ENCODE results near the gene TOMM22. TPM values are rescaled to one million over a fixed set of nuclear protein-coding genes. Genes with fewer than 3 reads are reported as not detected.

TOMM22 gene
- total RNA-seq, 1 donor from 2014 or later, result 91.6 TPM

- peaks cover 53% of the 10 kb centered on the region for H3K4me1 Mint-ChIP-seq (ENCODE audit: unreplicated experiment)
- no peak overlapping the region for H3K4me3 Mint-ChIP-seq
- H3K36me3 Mint-ChIP-seq, result peaks cover 16% of the 10 kb centered on the region
- DNase-seq (ENCODE audit: extremely low spot score, unreplicated experiment), result no peak
- H3K27ac Mint-ChIP-seq, result peak overlapping the region; percentile 57
- TF ChIP-seq CTCF (conservative IDR thresholded peaks at IDR 0.05), result no peak
- H3K9me3 Mint-ChIP-seq, result no peaks in the 10 kb centered on the region
- H3K27me3 Mint-ChIP-seq, result no peaks in the 10 kb centered on the region
Measured at GRCh38 chr22:38712486-38713207, 30.9 kb downstream of the TOMM22 start.

GRCh38 chr22:38713921-38714320 is 32.2 kb downstream of the TOMM22 start:
- peak overlapping the region; percentile 57 for H3K27ac Mint-ChIP-seq
- TF ChIP-seq CTCF (conservative IDR thresholded peaks at IDR 0.05), result no peak
- no peaks in the 10 kb centered on the region for H3K27me3 Mint-ChIP-seq
- H3K36me3 Mint-ChIP-seq, result peaks cover 23% of the 10 kb centered on the region
- peaks cover 44% of the 10 kb centered on the region for H3K4me1 Mint-ChIP-seq (ENCODE audit: unreplicated experiment)
- no peak overlapping the region for H3K4me3 Mint-ChIP-seq
- DNase-seq (ENCODE audit: extremely low spot score, unreplicated experiment), result no peak
- H3K9me3 Mint-ChIP-seq, result no peaks in the 10 kb centered on the region

- Mint-ChIP-seq H3K36me3 (peaks cover 23% of the 10 kb centered on the region), H3K9me3 (no peaks in the 10 kb centered on the region), H3K27me3 (no peaks in the 10 kb centered on the region), H3K27ac (peak overlapping the region; percentile 3), H3K4me3 (no peak overlapping the region), H3K4me1 (ENCODE audit: unreplicated experiment) (peaks cover 37% of the 10 kb centered on the region)
- no peak for TF ChIP-seq CTCF (conservative IDR thresholded peaks at IDR 0.05)
- DNase-seq (ENCODE audit: extremely low spot score, unreplicated experiment), result no peak
Measured at GRCh38 chr22:38715176-38715764, 33.5 kb downstream of the TOMM22 start.

- Mint-ChIP-seq H3K36me3 (peaks cover 20% of the 10 kb centered on the region), H3K4me1 (ENCODE audit: unreplicated experiment) (peaks cover 34% of the 10 kb centered on the region), H3K27me3 (no peaks in the 10 kb centered on the region), H3K27ac (no peak overlapping the region), H3K4me3 (no peak overlapping the region), H3K9me3 (no peaks in the 10 kb centered on the region)
- TF ChIP-seq CTCF (conservative IDR thresholded peaks at IDR 0.05), result no peak
- no peak for DNase-seq (ENCODE audit: extremely low spot score, unreplicated experiment)
Measured at GRCh38 chr22:38715852-38716251, 34.1 kb downstream of the TOMM22 start.

- H3K4me3 Mint-ChIP-seq, result no peak overlapping the region
- H3K27ac Mint-ChIP-seq, result peak overlapping the region; percentile 16
- H3K27me3 Mint-ChIP-seq, result no peaks in the 10 kb centered on the region
- peaks cover 33% of the 10 kb centered on the region for H3K4me1 Mint-ChIP-seq (ENCODE audit: unreplicated experiment)
- H3K36me3 Mint-ChIP-seq, result peaks cover 19% of the 10 kb centered on the region
- no peak for TF ChIP-seq CTCF (conservative IDR thresholded peaks at IDR 0.05)
- no peaks in the 10 kb centered on the region for H3K9me3 Mint-ChIP-seq
- DNase-seq (ENCODE audit: extremely low spot score, unreplicated experiment), result no peak
Measured at GRCh38 chr22:38716271-38716670, 34.5 kb downstream of the TOMM22 start.

Data from type B pancreatic cell (in vitro differentiated cells).